ENCODE results near the gene CREB5. TPM values are rescaled to one million over a fixed set of nuclear protein-coding genes. Genes with fewer than 3 reads are reported as not detected.
"Not testable (repeated sequence)": the region's sequence is repeated elsewhere in the genome, so short reads cannot be mapped to it uniquely, and the experiment has no call there.

The CREB5 gene
- 10 to 100 TPM in 1 of 4 donors, 1 to 10 TPM in 3; 7.4 to 13.4 (median 8.4) TPM for polyA plus RNA-seq (ENCODE audit: insufficient read length in 4 of 4)

GRCh38 chr7:28411876-28412662 is at the start of gene CREB5:
Gene CREB5, plus strand, starts transcription at chr7:28412518. Its CDS starts 397 bp downstream, at chr7:28412915.
- DNase-seq (ENCODE audit: low read depth in 4 of 4, low spot score in 3 of 4): no peak

- DNase-seq (ENCODE audit: low read depth in 4 of 4, low spot score in 3 of 4): no peak
Observed at GRCh38 chr7:28362812-28363211, 49.5 kb upstream of the CREB5 start.

- no peak for DNase-seq (ENCODE audit: low read depth in 4 of 4, low spot score in 3 of 4)
Observed at GRCh38 chr7:28364082-28364481, 48.2 kb upstream of the CREB5 start.

GRCh38 chr7:28369523-28369922 is 42.8 kb upstream of the CREB5 start:
- DNase-seq (ENCODE audit: low read depth in 4 of 4, low spot score in 3 of 4): no peak

GRCh38 chr7:28371846-28372245 is 40.5 kb upstream of the CREB5 start:
- DNase-seq (ENCODE audit: low read depth in 4 of 4, low spot score in 3 of 4): no peak

- DNase-seq (ENCODE audit: low read depth in 4 of 4, low spot score in 3 of 4): no peak
Observed at GRCh38 chr7:28373990-28374389, 38.3 kb upstream of the CREB5 start.

- DNase-seq (ENCODE audit: low read depth in 4 of 4, low spot score in 3 of 4): no peak
Observed at GRCh38 chr7:28375729-28376128, 36.6 kb upstream of the CREB5 start.

- DNase-seq (ENCODE audit: low read depth in 4 of 4, low spot score in 3 of 4): no peak
Observed at GRCh38 chr7:28376634-28377033, 35.7 kb upstream of the CREB5 start.

- DNase-seq (ENCODE audit: low read depth in 4 of 4, low spot score in 3 of 4): no peak
Observed at GRCh38 chr7:28378574-28379149, 33.7 kb upstream of the CREB5 start.

GRCh38 chr7:28381466-28381865 is 30.9 kb upstream of the CREB5 start:
- no peak for DNase-seq (ENCODE audit: low read depth in 4 of 4, low spot score in 3 of 4)

GRCh38 chr7:28382144-28382543 is 30.2 kb upstream of the CREB5 start:
- no peak for DNase-seq (ENCODE audit: low read depth in 4 of 4, low spot score in 3 of 4)

- DNase-seq (ENCODE audit: low read depth in 4 of 4, low spot score in 3 of 4): no peak
Observed at GRCh38 chr7:28383975-28384374, 28.3 kb upstream of the CREB5 start.

GRCh38 chr7:28389504-28390395 is 22.6 kb upstream of the CREB5 start:
- peak in 2 of 4 donors; percentile 63 to 70 for DNase-seq (ENCODE audit: low read depth in 4 of 4, low spot score in 3 of 4)

- DNase-seq (ENCODE audit: low read depth in 4 of 4, low spot score in 3 of 4): no peak
Observed at GRCh38 chr7:28390426-28390825, 21.9 kb upstream of the CREB5 start.

- no peak for DNase-seq (ENCODE audit: low read depth in 4 of 4, low spot score in 3 of 4)
Observed at GRCh38 chr7:28392289-28392688, 20.0 kb upstream of the CREB5 start.

GRCh38 chr7:28395404-28395803 is 16.9 kb upstream of the CREB5 start:
- no peak for DNase-seq (ENCODE audit: low read depth in 4 of 4, low spot score in 3 of 4)

- no peak for DNase-seq (ENCODE audit: low read depth in 4 of 4, low spot score in 3 of 4)
Observed at GRCh38 chr7:28395831-28396230, 16.5 kb upstream of the CREB5 start.

- no peak for DNase-seq (ENCODE audit: low read depth in 4 of 4, low spot score in 3 of 4)
Observed at GRCh38 chr7:28397141-28397540, 15.2 kb upstream of the CREB5 start.

- no peak for DNase-seq (ENCODE audit: low read depth in 4 of 4, low spot score in 3 of 4)
Observed at GRCh38 chr7:28400838-28401360, 11.4 kb upstream of the CREB5 start.

GRCh38 chr7:28401567-28401966 is 10.8 kb upstream of the CREB5 start:
- not testable (repeated sequence) for DNase-seq (ENCODE audit: low read depth in 4 of 4, low spot score in 3 of 4)

GRCh38 chr7:28405662-28406061 is 6.7 kb upstream of the CREB5 start:
- DNase-seq (ENCODE audit: low read depth in 4 of 4, low spot score in 3 of 4): no peak
